ENCODE results near the gene TNFSF12.

GRCh38 chr17:7553356-7553755, 4.5 kb downstream of the TNFSF12 start:
- TF ChIP-seq EZH2 (IDR thresholded peaks at IDR 0.05; ENCODE audit: low read length, unreplicated experiment), result no peak
- no peak for TF ChIP-seq CTCF (conservative IDR thresholded peaks at IDR 0.05; ENCODE audit: low read depth, low read length)

Measured in PC-3 (cell line).